Choroid plexus epithelial cell (primary cell): ENCODE data around the gene C4A.

Experiments used
- DNase-seq: peaks from one replicate; pipeline ENCODE4 v3.0.0-alpha.2; 2010; ENCODE audit warnings: low read depth
- H3K4me3 ChIP-seq: 2 replicates; pipeline ENCODE4 v1.5.1; 2011; ENCODE audit warnings: low read depth, mild to moderate bottlenecking, control low read depth, low read length, moderate library complexity
- TF ChIP-seq, protein P1 (sequence below): conservative IDR thresholded peaks from 2 replicates; pipeline ENCODE4 v1.5.1; 2011; ENCODE audit warnings: low read depth, mild to moderate bottlenecking, control low read depth, inconsistent platforms, low read length, moderate library complexity

C4A gene

DNA sequence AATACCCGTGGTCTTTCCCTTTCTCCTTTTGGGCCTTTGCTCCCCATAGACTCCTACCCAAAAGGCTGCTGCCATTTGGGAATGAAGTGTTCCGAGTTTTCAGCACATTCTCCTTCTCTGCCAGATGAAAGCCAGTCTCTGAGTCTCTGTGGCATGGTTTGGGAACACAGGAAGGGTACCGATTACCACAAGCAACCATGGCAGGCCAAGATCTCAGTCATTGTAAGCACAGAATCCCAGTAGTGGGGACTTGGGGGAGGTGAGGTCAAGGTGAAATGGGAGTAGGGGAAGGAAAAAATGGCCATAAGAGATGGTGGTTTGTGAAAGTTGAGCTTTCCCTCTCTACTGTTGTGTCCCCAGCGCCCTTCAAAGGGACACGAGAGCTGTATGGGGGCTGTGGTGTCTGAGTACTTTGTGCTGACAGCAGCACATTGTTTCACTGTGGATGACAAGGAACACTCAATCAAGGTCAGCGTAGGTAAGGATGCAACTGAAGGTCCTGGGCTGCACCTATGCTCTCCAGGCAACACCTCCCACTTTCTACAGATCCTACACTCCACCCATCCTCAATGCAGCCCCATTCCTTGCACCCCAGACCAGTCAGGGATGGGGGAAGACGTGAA, 31.8 kb upstream of the C4A start:
- TF ChIP-seq, protein P1, sequence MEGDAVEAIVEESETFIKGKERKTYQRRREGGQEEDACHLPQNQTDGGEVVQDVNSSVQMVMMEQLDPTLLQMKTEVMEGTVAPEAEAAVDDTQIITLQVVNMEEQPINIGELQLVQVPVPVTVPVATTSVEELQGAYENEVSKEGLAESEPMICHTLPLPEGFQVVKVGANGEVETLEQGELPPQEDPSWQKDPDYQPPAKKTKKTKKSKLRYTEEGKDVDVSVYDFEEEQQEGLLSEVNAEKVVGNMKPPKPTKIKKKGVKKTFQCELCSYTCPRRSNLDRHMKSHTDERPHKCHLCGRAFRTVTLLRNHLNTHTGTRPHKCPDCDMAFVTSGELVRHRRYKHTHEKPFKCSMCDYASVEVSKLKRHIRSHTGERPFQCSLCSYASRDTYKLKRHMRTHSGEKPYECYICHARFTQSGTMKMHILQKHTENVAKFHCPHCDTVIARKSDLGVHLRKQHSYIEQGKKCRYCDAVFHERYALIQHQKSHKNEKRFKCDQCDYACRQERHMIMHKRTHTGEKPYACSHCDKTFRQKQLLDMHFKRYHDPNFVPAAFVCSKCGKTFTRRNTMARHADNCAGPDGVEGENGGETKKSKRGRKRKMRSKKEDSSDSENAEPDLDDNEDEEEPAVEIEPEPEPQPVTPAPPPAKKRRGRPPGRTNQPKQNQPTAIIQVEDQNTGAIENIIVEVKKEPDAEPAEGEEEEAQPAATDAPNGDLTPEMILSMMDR: no peak
- no peak for DNase-seq
- H3K4me3 ChIP-seq: no peak overlapping the region

DNA sequence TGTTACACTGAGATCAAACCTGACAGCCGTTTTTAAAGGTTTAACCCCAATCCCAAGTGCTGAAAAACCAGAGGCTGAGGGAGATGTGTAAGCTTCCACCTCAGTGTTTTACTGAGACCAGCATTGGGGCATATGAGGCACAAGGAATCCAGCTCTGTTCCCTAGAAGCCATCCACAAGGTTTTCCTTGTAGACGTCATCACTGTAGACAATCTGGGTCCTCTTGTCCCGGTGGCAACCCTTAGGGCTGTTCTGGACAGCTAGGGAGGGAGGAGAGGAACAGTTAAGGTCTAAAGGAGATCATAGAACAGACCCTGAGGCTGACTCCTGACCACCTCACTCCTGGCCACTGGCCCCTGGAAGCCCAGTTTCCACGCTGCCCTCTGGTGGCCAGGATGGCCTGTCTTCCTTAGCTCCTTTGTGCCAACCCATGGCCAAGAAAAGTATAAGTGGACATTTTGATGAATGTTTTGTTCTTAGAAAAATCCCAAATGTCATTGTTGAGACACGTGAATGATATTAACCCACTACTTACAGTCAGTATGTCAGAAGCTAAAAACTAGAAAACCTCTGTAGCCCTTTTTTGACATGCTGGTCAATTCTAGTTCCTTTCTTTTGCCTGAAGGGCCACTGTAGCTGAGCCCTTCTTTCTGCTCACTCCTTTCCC, 29.6 kb upstream of the C4A start:
- TF ChIP-seq, protein P1: peak; percentile 94
- H3K4me3 ChIP-seq: no peak overlapping the region
- DNase-seq: peak; percentile 78

- DNase-seq: no peak
- TF ChIP-seq, protein P1: no peak
- no peak overlapping the region for H3K4me3 ChIP-seq
Measured at GRCh38 chr6:31952890-31953289, 29.0 kb upstream of the C4A start.

GRCh38 chr6:31954511-31954910, 27.3 kb upstream of the C4A start:
- TF ChIP-seq, protein P1: no peak
- no peak for DNase-seq
- no peak overlapping the region for H3K4me3 ChIP-seq

- no peak for DNase-seq
- H3K4me3 ChIP-seq: no peak overlapping the region
- TF ChIP-seq, protein P1: no peak
Measured at GRCh38 chr6:31956796-31957195, 25.1 kb upstream of the C4A start.

DNA sequence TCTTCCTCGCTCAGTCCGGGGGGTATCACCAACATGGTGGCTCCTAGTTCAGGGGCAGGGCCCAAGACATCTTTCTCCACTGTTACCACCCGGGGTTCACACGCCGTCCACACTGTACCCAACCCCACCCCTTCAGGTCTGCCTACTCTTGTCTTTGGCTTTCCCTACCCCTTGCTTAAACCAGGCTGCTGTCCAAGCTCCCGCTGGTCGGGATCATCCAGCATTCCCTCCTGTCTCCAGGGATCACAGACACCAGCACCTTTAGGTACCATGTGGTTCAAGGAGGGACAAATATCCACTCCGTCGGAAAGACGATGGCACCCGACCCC, 23.5 kb upstream of the C4A start:
- TF ChIP-seq, protein P1: no peak
- no peak for DNase-seq

More for the DNA sequence above, 23.5 kb upstream of the C4A start:
- peak overlapping the region; percentile 97 for H3K4me3 ChIP-seq
